Rectal smooth muscle tissue (tissue), 1 donor: Measurements from ENCODE around the gene PRDX5.

Source experiments
- H3K27ac ChIP-seq: one replicate; pipeline ENCODE4 v1.7.0; 2013; ENCODE audit warnings: low read depth, low read length, inconsistent platforms
- H3K27me3 ChIP-seq: one replicate; pipeline ENCODE4 v1.7.0; 2013; ENCODE audit warnings: low read length; ENCODE audit not compliant: control insufficient read depth, insufficient read depth
- H3K36me3 ChIP-seq: one replicate; pipeline ENCODE4 v1.7.0; 2013; ENCODE audit warnings: low read length; ENCODE audit not compliant: control insufficient read depth, insufficient read depth
- H3K4me1 ChIP-seq: one replicate; pipeline ENCODE4 v1.7.0; 2013; ENCODE audit warnings: low read length; ENCODE audit not compliant: control insufficient read depth, insufficient read depth
- H3K4me3 ChIP-seq: one replicate; pipeline ENCODE4 v1.7.0; 2013; ENCODE audit warnings: low read length
- H3K9ac ChIP-seq: one replicate; pipeline ENCODE4 v1.7.0; 2013; ENCODE audit warnings: low read length

PRDX5 gene

GRCh38 chr11:64361659-64362058 is 43.7 kb downstream of the PRDX5 start:
- Histone ChIP-seq H3K4me3 (no peak overlapping the region), H3K36me3 (peaks cover 23% of the 10 kb centered on the region), H3K27me3 (no peaks in the 10 kb centered on the region), H3K27ac (no peak overlapping the region), H3K9ac (no peak overlapping the region), H3K4me1 (peaks cover 3% of the 10 kb centered on the region)

GRCh38 chr11:64362339-64362738 is 44.4 kb downstream of the PRDX5 start:
- H3K9ac ChIP-seq = no peak overlapping the region
- H3K36me3 ChIP-seq = peaks cover 26% of the 10 kb centered on the region
- H3K27me3 ChIP-seq = no peaks in the 10 kb centered on the region
- peaks cover 3% of the 10 kb centered on the region for H3K4me1 ChIP-seq
- H3K4me3 ChIP-seq = no peak overlapping the region
- no peak overlapping the region for H3K27ac ChIP-seq

DNA sequence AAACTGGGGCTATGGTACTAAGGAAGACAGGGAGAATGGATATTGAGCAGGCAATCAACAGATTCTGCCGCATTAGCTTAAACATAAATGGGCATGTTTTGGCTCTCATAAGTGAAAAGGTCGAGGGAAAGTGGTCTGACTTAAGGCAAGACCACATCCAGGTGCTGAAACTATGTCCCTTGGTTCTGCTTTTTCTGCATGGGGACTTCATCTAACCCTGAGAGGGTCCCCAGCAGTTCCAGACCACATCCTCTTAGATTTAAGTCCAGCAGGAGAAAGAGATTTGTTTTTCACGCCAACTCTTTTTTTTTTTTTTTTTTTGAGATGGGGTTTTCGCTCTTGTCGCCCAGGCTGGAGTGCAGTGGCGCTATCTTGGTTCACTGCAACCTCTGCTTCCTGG is 46.5 kb downstream of the PRDX5 start:
- Histone ChIP-seq H3K9ac (no peak overlapping the region), H3K36me3 (peaks cover 31% of the 10 kb centered on the region), H3K4me3 (no peak overlapping the region), H3K27ac (no peak overlapping the region), H3K4me1 (no peaks in the 10 kb centered on the region), H3K27me3 (no peaks in the 10 kb centered on the region)

GRCh38 chr11:64364911-64365310 is 47.0 kb downstream of the PRDX5 start:
- Histone ChIP-seq H3K9ac (no peak overlapping the region), H3K4me3 (no peak overlapping the region), H3K27me3 (no peaks in the 10 kb centered on the region), H3K36me3 (peaks cover 33% of the 10 kb centered on the region), H3K27ac (no peak overlapping the region), H3K4me1 (no peaks in the 10 kb centered on the region)

DNA sequence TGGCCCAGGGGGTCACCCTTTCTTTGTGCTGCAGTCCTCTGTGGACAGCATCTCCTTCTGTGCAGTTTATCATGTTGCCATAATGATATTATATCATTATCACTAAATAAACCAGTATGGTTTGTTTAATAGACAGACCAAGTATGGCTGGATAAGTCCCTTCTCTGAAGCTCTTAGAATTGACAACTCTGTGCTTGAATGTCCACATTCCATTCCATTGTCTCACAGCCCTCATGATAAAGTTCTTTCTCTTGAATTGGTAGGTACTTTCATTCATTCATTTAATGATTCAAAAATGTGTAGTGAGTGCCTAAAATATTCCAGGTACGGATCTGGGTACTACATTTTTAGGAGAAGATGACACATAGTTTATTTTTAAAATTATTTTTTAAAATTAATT is 48.8 kb downstream of the PRDX5 start:
- Histone ChIP-seq H3K9ac (no peak overlapping the region), H3K36me3 (peaks cover 29% of the 10 kb centered on the region)

GRCh38 chr11:64367931-64368672 is 50.2 kb downstream of the PRDX5 start:
- H3K27ac ChIP-seq = no peak overlapping the region
- peaks cover 20% of the 10 kb centered on the region for H3K36me3 ChIP-seq
- H3K9ac ChIP-seq = no peak overlapping the region
- no peaks in the 10 kb centered on the region for H3K27me3 ChIP-seq
- H3K4me1 ChIP-seq = no peaks in the 10 kb centered on the region
- H3K4me3 ChIP-seq = no peak overlapping the region

More for the DNA sequence above, 48.8 kb downstream of the PRDX5 start:
- Histone ChIP-seq H3K4me3 (no peak overlapping the region), H3K27ac (no peak overlapping the region), H3K4me1 (no peaks in the 10 kb centered on the region), H3K27me3 (no peaks in the 10 kb centered on the region)

GRCh38 chr11:64368673-64369074 is 50.8 kb downstream of the PRDX5 start:
- Histone ChIP-seq H3K36me3 (peaks cover 18% of the 10 kb centered on the region), H3K4me1 (no peaks in the 10 kb centered on the region), H3K9ac (no peak overlapping the region), H3K27me3 (no peaks in the 10 kb centered on the region), H3K27ac (no peak overlapping the region), H3K4me3 (no peak overlapping the region)

- Histone ChIP-seq H3K9ac (no peak overlapping the region), H3K36me3 (peaks cover 18% of the 10 kb centered on the region), H3K4me3 (no peak overlapping the region), H3K27ac (no peak overlapping the region), H3K4me1 (no peaks in the 10 kb centered on the region), H3K27me3 (no peaks in the 10 kb centered on the region)
Observed at GRCh38 chr11:64369440-64370421, 51.8 kb downstream of the PRDX5 start.

- H3K9ac ChIP-seq = no peak overlapping the region
- H3K27ac ChIP-seq = no peak overlapping the region
- no peaks in the 10 kb centered on the region for H3K4me1 ChIP-seq
- no peaks in the 10 kb centered on the region for H3K27me3 ChIP-seq
- H3K36me3 ChIP-seq = peaks cover 15% of the 10 kb centered on the region
- H3K4me3 ChIP-seq = no peak overlapping the region
Observed at GRCh38 chr11:64371201-64371600, 53.3 kb downstream of the PRDX5 start.
